A673 (cell line): ENCODE measurements around the gene FAM163B. TPM values are rescaled to one million over a fixed set of nuclear protein-coding genes. Genes with fewer than 3 reads are reported as not detected.

ENCODE experiments used
- BruUV-seq: library from RNA; stranded (reverse); fragments of 400-500 nt; replicated peaks from 2 replicates; lab custom pipeline; 2021; lab: Mats Ljungman, UMichigan
- CTCF ChIA-PET: fragments of 300-600 bp; sonication (Branson Sonifier 250); formaldehyde crosslinking; loops from one replicate; lab custom pipeline; 2022; ENCODE audit warnings: antibody characterized with exemption; lab: Charles Lee
- POLR2A ChIA-PET: fragments of 300-600 bp; sonication (Branson Sonifier 250); formaldehyde crosslinking; loops from one replicate; lab custom pipeline; 2022; ENCODE audit warnings: antibody characterized with exemption; ENCODE audit not compliant: low non-redundant PET; lab: Charles Lee
- DNase-seq: peaks from one replicate; pipeline ENCODE4 v3.0.0-alpha.2; 2015; ENCODE audit warnings: low spot score
- H3K27ac ChIP-seq: fragments of 200-600 bp; sonication (generic); 2 replicates; pipeline ENCODE4 v1.5.1; 2016; ENCODE audit warnings: mixed run types, low read depth, mild to moderate bottlenecking, mixed read lengths, antibody characterized with exemption, low read length; ENCODE audit not compliant: poor library complexity, severe bottlenecking
- H3K27me3 ChIP-seq: fragments of 200-600 bp; sonication (generic); replicated peaks from 2 replicates; pipeline ENCODE4 v1.6.1; 2017; ENCODE audit warnings: mixed run types, low read depth, mild to moderate bottlenecking, mixed read lengths, antibody characterized with exemption, low read length; ENCODE audit not compliant: insufficient read depth, poor library complexity
- H3K36me3 ChIP-seq: fragments of 200-600 bp; sonication (generic); 2 replicates; pipeline ENCODE4 v1.6.1; 2016; ENCODE audit warnings: mixed run types, mild to moderate bottlenecking, mixed read lengths, antibody characterized with exemption, low read length; ENCODE audit not compliant: insufficient read depth, poor library complexity, severe bottlenecking
- H3K4me1 ChIP-seq: fragments of 200-600 bp; sonication (generic); 2 replicates; pipeline ENCODE4 v1.6.1; 2017; ENCODE audit warnings: mixed run types, mild to moderate bottlenecking, mixed read lengths, antibody characterized with exemption, low read length; ENCODE audit not compliant: insufficient read depth, poor library complexity, severe bottlenecking
- H3K4me3 ChIP-seq: fragments of 200-600 bp; sonication (generic); 2 replicates; pipeline ENCODE4 v1.5.1; 2016; ENCODE audit warnings: low read depth, mixed run types, mild to moderate bottlenecking, mixed read lengths, low read length; ENCODE audit not compliant: poor library complexity, severe bottlenecking
- H3K9me3 ChIP-seq: fragments of 200-600 bp; sonication (generic); 2 replicates; pipeline ENCODE4 v1.6.1; 2016; ENCODE audit warnings: mixed run types, low read depth, mild to moderate bottlenecking, mixed read lengths, antibody characterized with exemption, low read length; ENCODE audit not compliant: poor library complexity, severe bottlenecking
- EZH2 ChIP-seq: fragments of 200-600 bp; sonication (generic); IDR thresholded peaks from 2 replicates; pipeline ENCODE4 v1.6.1; 2017; ENCODE audit warnings: borderline replicate concordance, low read depth, mild to moderate bottlenecking, mixed read lengths, antibody characterized with exemption, low read length; ENCODE audit not compliant: poor library complexity, severe bottlenecking
- intact Hi-C: fragments of 100-400 bp; cut with micrococcal nuclease; formaldehyde crosslinking; loops from one replicate; pipeline ENCODE4 v1.10.0; 2022; ENCODE audit not compliant: unreplicated experiment
- total RNA-seq: library from RNA; stranded (reverse); gene quantifications from 2 replicates; pipeline ENCODE4 v1.2.3, GENCODE V29; 2021
- TF ChIP-seq, protein P1 (sequence below): fragments of 300-800, 200-600 bp; sonication (generic); conservative IDR thresholded peaks from 2 replicates; pipeline ENCODE4 v1.5.1; 2017; ENCODE audit warnings: low read depth, mild to moderate bottlenecking, antibody characterized with exemption, low read length, moderate library complexity, mixed read lengths

The FAM163B gene
- total RNA-seq, 1 experiment from 2014 or later: not detected

- DNase-seq: no peak
- TF ChIP-seq EZH2: no peak
- TF ChIP-seq, protein P1, sequence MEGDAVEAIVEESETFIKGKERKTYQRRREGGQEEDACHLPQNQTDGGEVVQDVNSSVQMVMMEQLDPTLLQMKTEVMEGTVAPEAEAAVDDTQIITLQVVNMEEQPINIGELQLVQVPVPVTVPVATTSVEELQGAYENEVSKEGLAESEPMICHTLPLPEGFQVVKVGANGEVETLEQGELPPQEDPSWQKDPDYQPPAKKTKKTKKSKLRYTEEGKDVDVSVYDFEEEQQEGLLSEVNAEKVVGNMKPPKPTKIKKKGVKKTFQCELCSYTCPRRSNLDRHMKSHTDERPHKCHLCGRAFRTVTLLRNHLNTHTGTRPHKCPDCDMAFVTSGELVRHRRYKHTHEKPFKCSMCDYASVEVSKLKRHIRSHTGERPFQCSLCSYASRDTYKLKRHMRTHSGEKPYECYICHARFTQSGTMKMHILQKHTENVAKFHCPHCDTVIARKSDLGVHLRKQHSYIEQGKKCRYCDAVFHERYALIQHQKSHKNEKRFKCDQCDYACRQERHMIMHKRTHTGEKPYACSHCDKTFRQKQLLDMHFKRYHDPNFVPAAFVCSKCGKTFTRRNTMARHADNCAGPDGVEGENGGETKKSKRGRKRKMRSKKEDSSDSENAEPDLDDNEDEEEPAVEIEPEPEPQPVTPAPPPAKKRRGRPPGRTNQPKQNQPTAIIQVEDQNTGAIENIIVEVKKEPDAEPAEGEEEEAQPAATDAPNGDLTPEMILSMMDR: no peak
- ChIA-PET POLR2A (no interaction called here), CTCF (no interaction called here)
- Histone ChIP-seq H3K9me3 (no peaks in the 10 kb centered on the region), H3K4me3 (no peak overlapping the region), H3K4me1 (peaks cover 16% of the 10 kb centered on the region), H3K27me3 (peaks cover 40% of the 10 kb centered on the region), H3K36me3 (no peaks in the 10 kb centered on the region), H3K27ac (no peak overlapping the region)
- BruUV-seq: no TSS peak
- intact Hi-C loops: no loop called here
Measured at GRCh38 chr9:133655701-133656100, 46.5 kb upstream of the FAM163B start.

DNA sequence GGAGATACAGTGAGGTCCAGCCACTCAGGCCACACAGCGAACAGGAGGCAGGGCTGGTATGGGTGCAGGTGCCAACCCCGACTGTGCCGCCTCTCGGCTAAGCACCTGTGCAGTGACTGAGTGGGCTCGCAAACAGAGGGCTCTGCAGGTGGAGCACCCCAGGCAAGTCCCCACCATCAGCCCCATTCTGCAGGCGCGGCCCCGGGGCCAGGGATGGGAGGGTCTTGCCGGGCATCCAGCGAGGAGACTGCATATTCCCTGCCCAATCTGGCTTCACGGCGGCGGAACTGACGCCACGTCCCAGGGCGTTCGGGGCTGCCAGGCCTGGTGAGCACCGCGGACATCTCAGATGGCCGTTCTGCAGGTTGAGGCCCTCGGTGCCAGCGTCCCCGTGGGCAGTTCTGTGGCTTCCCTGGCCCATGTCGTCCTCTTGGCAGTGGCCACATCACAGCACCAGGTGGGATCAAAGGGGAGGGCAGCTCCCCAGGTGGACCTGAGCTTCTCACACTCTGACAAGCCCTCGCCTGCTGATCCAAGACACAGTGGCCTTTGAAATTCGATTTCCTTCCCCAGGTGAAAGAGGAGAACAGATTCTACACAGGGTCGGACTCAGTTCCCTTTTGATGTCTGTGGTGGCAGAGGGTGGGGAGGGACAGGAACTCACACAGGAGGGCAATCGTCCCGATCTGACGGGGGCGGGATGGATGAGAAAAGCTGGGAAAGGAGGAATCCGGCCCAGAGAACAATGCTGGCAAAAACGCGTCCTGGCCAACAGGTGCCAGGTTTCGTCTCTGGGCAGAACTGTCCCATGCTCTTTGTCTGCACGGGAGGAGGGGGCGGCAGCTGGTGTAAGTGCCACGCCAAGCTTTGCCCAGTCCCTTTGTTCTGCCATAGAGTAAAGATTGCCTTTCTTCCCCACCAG lies 45.8 kb upstream of the FAM163B start:
- Histone ChIP-seq H3K4me3 (no peak overlapping the region), H3K4me1 (peaks cover 16% of the 10 kb centered on the region), H3K9me3 (no peaks in the 10 kb centered on the region), H3K27me3 (peaks cover 40% of the 10 kb centered on the region), H3K27ac (no peak overlapping the region), H3K36me3 (no peaks in the 10 kb centered on the region)
- TF ChIP-seq EZH2: no peak
- TF ChIP-seq, protein P1: no peak
- CTCF ChIA-PET: interaction anchor here (0.6 kb wide), 1 partner anchor 34 kb away, joined by 4 read pairs; no protein-coding TSS in a partner anchor
- no peak for DNase-seq
- intact Hi-C loops: no loop called here
- BruUV-seq: no TSS peak
- POLR2A ChIA-PET: no interaction called here

GRCh38 chr9:133653638-133654037 lies 44.4 kb upstream of the FAM163B start:
- no peak for DNase-seq
- Histone ChIP-seq H3K36me3 (no peaks in the 10 kb centered on the region), H3K27me3 (peaks cover 51% of the 10 kb centered on the region), H3K9me3 (no peaks in the 10 kb centered on the region), H3K4me3 (no peak overlapping the region), H3K27ac (no peak overlapping the region), H3K4me1 (peaks cover 6% of the 10 kb centered on the region)
- TF ChIP-seq, protein P1: no peak
- TF ChIP-seq EZH2: no peak
- CTCF ChIA-PET: no interaction called here
- POLR2A ChIA-PET: no interaction called here
- intact Hi-C loops: no loop called here
- BruUV-seq: no TSS peak
